ENCODE data around the gene PCARE. TPM values are rescaled to one million over a fixed set of nuclear protein-coding genes. Genes with fewer than 3 reads are reported as not detected.
A peak's percentile ranks its signal among the peaks of the same experiment; 100 is the strongest.

Gene PCARE
- total RNA-seq, 2 donors from 2014 or later, result not detected

GRCh38 chr2:29117636-29118303 lies 43.4 kb upstream of the PCARE start:
- DNase-seq (no peak), ATAC-seq (peak; percentile 69)
- intact Hi-C loops (cut with DNase I), result no loop called here
- Histone ChIP-seq H3K4me3 (no peak overlapping the region), H3K4me1 (peaks cover 32% of the 10 kb centered on the region), H3K9me3 (no peaks in the 10 kb centered on the region), H3K36me3 (replicated peaks in 1 of 2; ENCODE audit: insufficient read depth in 1 of 2, low read depth in 2 of 2) (no peaks in the 10 kb centered on the region), H3K27ac (peak overlapping the region; percentile 47 to 73 (median 72)), H3K27me3 (no peaks in the 10 kb centered on the region)
- TF ChIP-seq POLR2A (IDR thresholded peaks at IDR 0.05) (no peak), CTCF (IDR thresholded peaks at IDR 0.05) (no peak)
- WGBS, 2 donors, result 51% methylated on average over 2 of the region's 2 CpGs

GRCh38 chr2:29115797-29116781 lies 41.8 kb upstream of the PCARE start:
- H3K27ac ChIP-seq, result peak overlapping the region; percentile 70 to 80 (median 74)
- TF ChIP-seq CTCF (IDR thresholded peaks at IDR 0.05), result no peak
- peak in 2 of 3 donors; percentile 25 to 40 for TF ChIP-seq POLR2A (IDR thresholded peaks at IDR 0.05)
- H3K27me3 ChIP-seq, result no peaks in the 10 kb centered on the region
- 7 to 24% methylated on average over 17 to 51 of the region's 53 CpGs for WGBS, 2 donors
- intact Hi-C loops (cut with DNase I), result no loop called here
- ATAC-seq, result peak; percentile 36
- peaks cover 32% of the 10 kb centered on the region for H3K4me1 ChIP-seq
- DNase-seq, result peak; percentile 43 to 61 (median 55)
- H3K9me3 ChIP-seq, result no peaks in the 10 kb centered on the region
- H3K36me3 ChIP-seq (replicated peaks in 1 of 2; ENCODE audit: insufficient read depth in 1 of 2, low read depth in 2 of 2), result no peaks in the 10 kb centered on the region
- peak overlapping the region; percentile 50 to 63 for H3K4me3 ChIP-seq

GRCh38 chr2:29114946-29115609 lies 40.8 kb upstream of the PCARE start, which contains the start of gene CLIP4:
Gene CLIP4, plus strand, starts transcription at chr2:29115415. Its CDS starts 5,974 bp downstream, at chr2:29121389.
- H3K4me3 ChIP-seq, result peak within 1 kb of the TSS; percentile 50 to 63
- no peaks in the 10 kb centered on the region for H3K9me3 ChIP-seq
- ATAC-seq (peak; percentile 76), DNase-seq (peak; percentile 36 to 61 (median 50))
- intact Hi-C loops (cut with DNase I), result no loop called here
- H3K36me3 ChIP-seq (replicated peaks in 1 of 2; ENCODE audit: insufficient read depth in 1 of 2, low read depth in 2 of 2), result no peaks in the 10 kb centered on the region
- no peaks in the 10 kb centered on the region for H3K27me3 ChIP-seq
- WGBS, 2 donors, result 8 to 17% methylated on average over 11 to 34 of the region's 76 CpGs
- no peak for TF ChIP-seq CTCF (IDR thresholded peaks at IDR 0.05)
- peak; percentile 22 to 37 (median 32) for TF ChIP-seq POLR2A (IDR thresholded peaks at IDR 0.05)
- H3K27ac ChIP-seq, result peak within 1 kb of the TSS; percentile 70 to 80 (median 75)
- H3K4me1 ChIP-seq, result peaks cover 32% of the 10 kb centered on the region

GRCh38 chr2:29114586-29114945 lies 40.2 kb upstream of the PCARE start:
- Histone ChIP-seq H3K36me3 (replicated peaks in 1 of 2; ENCODE audit: insufficient read depth in 1 of 2, low read depth in 2 of 2) (no peaks in the 10 kb centered on the region), H3K4me1 (peaks cover 32% of the 10 kb centered on the region), H3K27ac (peak overlapping the region in 3 of 4 donors; percentile 65 to 80 (median 74)), H3K4me3 (no peak overlapping the region), H3K9me3 (no peaks in the 10 kb centered on the region), H3K27me3 (no peaks in the 10 kb centered on the region)
- intact Hi-C loops (cut with DNase I), result no loop called here
- TF ChIP-seq POLR2A (IDR thresholded peaks at IDR 0.05) (no peak), CTCF (IDR thresholded peaks at IDR 0.05) (no peak)
- DNase-seq (peak in 2 of 4 donors; percentile 12 to 16), ATAC-seq (no peak)
- WGBS, 2 donors, result 91 to 93% methylated on average over 10 of the region's 10 CpGs
